HFF-Myc (cell line): ENCODE results near the gene TPD52L2.

Experiments
- DNase-seq: peaks from one replicate; pipeline ENCODE4 v3.0.0-alpha.2; 2011; ENCODE audit warnings: low read depth; ENCODE audit errors: extremely low read depth
- H3K4me3 ChIP-seq: replicated peaks from 2 replicates; pipeline ENCODE4 v1.5.1; 2011; ENCODE audit warnings: low read depth, mild to moderate bottlenecking, control low read depth, low read length
- TF ChIP-seq, protein P1 (sequence below): IDR thresholded peaks from 2 replicates; pipeline ENCODE4 v1.5.1; 2012; ENCODE audit warnings: mild to moderate bottlenecking, low read depth, low read length, control low read depth; ENCODE audit errors: missing control alignments

The TPD52L2 gene

DNA sequence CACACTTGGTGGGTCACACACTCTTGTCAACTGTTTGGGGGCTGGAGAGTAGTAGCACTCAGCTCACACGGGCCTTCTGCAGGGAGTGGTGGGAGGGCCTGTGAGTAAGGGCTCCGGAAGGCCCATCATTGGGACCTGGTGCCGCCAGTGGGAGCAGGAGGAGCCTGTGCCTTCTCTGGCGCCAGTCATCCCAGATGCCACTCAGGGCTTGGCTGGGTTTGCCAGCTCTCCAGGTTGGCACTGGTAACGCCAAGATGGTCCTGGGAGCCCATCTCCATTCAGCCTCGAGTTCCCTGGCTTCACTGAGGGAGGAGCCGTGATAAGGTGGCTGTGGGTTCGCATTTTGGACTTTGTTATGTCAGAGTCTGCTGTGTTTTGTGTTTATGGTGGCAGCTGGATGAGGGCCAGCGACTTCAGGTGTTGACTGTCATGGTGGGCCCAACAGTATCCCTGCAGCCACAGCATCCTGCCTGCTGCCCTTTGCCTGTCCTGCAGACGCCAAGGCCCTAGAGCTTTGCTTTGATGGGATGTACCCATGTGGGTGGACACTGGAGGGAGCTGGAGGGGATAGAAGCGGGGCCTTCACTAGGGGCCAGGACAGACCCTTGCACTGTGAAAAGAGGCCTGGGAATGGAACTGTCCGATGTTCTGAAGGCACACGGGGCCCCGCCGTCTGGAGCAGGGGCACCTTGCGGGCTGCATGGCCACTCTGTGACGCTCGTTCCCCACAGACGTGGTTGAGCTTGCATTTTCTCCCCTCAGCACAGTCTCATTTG is 16.6 kb downstream of the TPD52L2 start:
- no peak overlapping the region for H3K4me3 ChIP-seq
- no peak for DNase-seq
- TF ChIP-seq, protein P1, sequence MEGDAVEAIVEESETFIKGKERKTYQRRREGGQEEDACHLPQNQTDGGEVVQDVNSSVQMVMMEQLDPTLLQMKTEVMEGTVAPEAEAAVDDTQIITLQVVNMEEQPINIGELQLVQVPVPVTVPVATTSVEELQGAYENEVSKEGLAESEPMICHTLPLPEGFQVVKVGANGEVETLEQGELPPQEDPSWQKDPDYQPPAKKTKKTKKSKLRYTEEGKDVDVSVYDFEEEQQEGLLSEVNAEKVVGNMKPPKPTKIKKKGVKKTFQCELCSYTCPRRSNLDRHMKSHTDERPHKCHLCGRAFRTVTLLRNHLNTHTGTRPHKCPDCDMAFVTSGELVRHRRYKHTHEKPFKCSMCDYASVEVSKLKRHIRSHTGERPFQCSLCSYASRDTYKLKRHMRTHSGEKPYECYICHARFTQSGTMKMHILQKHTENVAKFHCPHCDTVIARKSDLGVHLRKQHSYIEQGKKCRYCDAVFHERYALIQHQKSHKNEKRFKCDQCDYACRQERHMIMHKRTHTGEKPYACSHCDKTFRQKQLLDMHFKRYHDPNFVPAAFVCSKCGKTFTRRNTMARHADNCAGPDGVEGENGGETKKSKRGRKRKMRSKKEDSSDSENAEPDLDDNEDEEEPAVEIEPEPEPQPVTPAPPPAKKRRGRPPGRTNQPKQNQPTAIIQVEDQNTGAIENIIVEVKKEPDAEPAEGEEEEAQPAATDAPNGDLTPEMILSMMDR: no peak

GRCh38 chr20:63882257-63883200 is 17.5 kb downstream of the TPD52L2 start:
- no peak for DNase-seq
- H3K4me3 ChIP-seq: no peak overlapping the region
- TF ChIP-seq, protein P1: no peak

- H3K4me3 ChIP-seq: no peak overlapping the region
- no peak for DNase-seq
- TF ChIP-seq, protein P1: no peak
Measured at GRCh38 chr20:63883201-63883593, 18.1 kb downstream of the TPD52L2 start.

- DNase-seq: no peak
- TF ChIP-seq, protein P1: no peak
Measured at GRCh38 chr20:63884506-63885263, 19.6 kb downstream of the TPD52L2 start.

DNA sequence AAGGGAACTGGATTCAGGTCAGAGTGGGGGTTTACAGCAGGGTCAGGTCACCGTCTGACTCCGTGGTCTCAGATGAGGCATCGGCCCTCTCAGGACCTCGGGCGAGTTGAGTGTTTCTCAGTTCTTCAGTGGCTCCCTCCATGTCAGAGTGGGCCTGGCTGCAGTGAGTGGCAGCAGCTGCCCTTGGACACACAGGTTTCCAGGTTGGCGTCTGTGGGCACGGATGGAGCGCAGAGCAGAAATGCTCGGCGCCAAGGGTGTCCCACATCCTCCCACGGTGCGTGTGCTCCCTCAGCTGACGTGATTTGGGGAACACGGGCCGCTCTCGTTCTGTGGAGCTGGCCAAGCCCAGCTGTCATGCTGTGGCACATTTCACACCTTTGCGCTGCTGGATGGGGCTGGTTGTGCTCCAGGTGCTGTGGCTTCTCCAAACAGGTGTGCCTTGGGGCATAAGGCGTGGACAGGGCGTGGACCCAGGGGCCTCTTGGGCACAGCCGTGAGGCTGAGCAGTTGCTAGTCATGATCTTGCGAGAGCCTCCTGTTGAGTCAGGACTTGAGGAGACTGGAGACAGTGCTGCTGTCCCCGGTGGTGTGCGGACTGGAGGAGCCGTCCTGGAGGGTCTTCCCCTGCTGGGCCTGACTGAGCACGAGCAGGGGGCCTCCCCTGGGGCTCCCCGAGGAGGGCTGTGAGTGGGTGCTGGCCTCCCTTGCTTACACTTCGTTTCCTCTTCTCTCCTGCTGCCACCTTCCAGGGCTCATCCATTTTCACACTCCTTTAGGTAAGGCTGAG is 20.4 kb downstream of the TPD52L2 start:
- DNase-seq: no peak
- no peak overlapping the region for H3K4me3 ChIP-seq
- TF ChIP-seq, protein P1: no peak

More at GRCh38 chr20:63884506-63885263, 19.6 kb downstream of the TPD52L2 start:
- H3K4me3 ChIP-seq: no peak overlapping the region

DNA sequence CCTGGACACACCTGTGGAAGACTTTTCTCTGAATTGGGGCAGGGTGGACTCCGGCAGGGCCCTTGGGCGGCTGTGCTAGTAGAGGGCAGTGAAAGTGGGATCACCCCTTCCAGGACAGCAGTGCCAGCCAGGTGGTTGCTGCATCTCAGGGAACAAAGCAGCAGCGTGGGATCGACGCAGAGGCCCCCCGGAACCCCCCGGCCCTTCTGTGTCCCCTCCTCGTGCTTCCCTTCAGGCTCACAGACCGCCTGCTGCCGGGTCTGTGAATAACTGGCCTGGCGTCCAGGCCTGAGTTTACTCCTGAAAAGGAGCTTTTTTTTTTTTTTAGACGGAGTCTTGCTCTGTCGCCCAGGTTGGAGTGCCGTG is 21.0 kb downstream of the TPD52L2 start:
- no peak overlapping the region for H3K4me3 ChIP-seq
- DNase-seq: no peak
- TF ChIP-seq, protein P1: no peak
